IMR-90 (cell line): ENCODE measurements around the gene ENOX1. TPM values are rescaled to one million over a fixed set of nuclear protein-coding genes. Genes with fewer than 3 reads are reported as not detected.

Source experiments
- ATAC-seq: fragments of 200-7000 bp; cut with Tn5 transposase; 2 replicates; pipeline ENCODE4 v1.9.1; 2020; ENCODE audit warnings: low read depth, mild to moderate bottlenecking, moderate library complexity
- BruUV-seq: library from RNA; stranded (reverse); fragments of 400-500 nt; replicated peaks from 2 replicates; lab custom pipeline; 2021; lab: Mats Ljungman, UMichigan
- CTCF ChIA-PET: fragments of 300-600 bp; formaldehyde crosslinking; extraction: SDS; loops from one replicate; lab custom pipeline; 2021; ENCODE audit warnings: antibody characterized with exemption; lab: Yijun Ruan, JAX
- POLR2A ChIA-PET: fragments of 300-600 bp; sonication (Branson Sonifier 250); formaldehyde crosslinking; loops from one replicate; lab custom pipeline; 2022; ENCODE audit warnings: antibody characterized with exemption; ENCODE audit not compliant: unreplicated experiment; lab: Charles Lee
- DNase-seq: peaks from one replicate; pipeline ENCODE4 v3.0.0; 2013
- H2AFZ ChIP-seq: replicated peaks from 2 replicates; pipeline ENCODE3; 2013; ENCODE audit warnings: low read length, mild to moderate bottlenecking; ENCODE audit not compliant: poor library complexity
- H2AK5ac ChIP-seq: 2 replicates; pipeline ENCODE4 v1.6.1; 2013; ENCODE audit warnings: low read depth, low read length, inconsistent platforms
- H2AK9ac ChIP-seq: replicated peaks from 2 replicates; pipeline ENCODE3; 2013; ENCODE audit warnings: mild to moderate bottlenecking, low read depth, low read length, moderate library complexity; ENCODE audit not compliant: poor library complexity
- H2BK120ac ChIP-seq: 2 replicates; pipeline ENCODE4 v1.6.1; 2013; ENCODE audit warnings: low read depth, low read length, inconsistent platforms
- H2BK15ac ChIP-seq: 3 replicates; pipeline ENCODE4 v1.6.1; 2013; ENCODE audit warnings: low read depth, low read length, inconsistent platforms
- H2BK20ac ChIP-seq: 2 replicates; pipeline ENCODE4 v1.6.1; 2013; ENCODE audit warnings: low read depth, mild to moderate bottlenecking, inconsistent platforms, low read length, moderate library complexity
- H2BK5ac ChIP-seq: 2 replicates; pipeline ENCODE4 v1.6.1; 2013; ENCODE audit warnings: mild to moderate bottlenecking, low read depth, low read length, inconsistent platforms; ENCODE audit not compliant: poor library complexity, severe bottlenecking
- H3K14ac ChIP-seq: replicated peaks from 2 replicates; pipeline ENCODE4 v1.6.1; 2013; ENCODE audit warnings: low read depth, low read length, inconsistent platforms
- H3K18ac ChIP-seq: 2 replicates; pipeline ENCODE4 v1.6.1; 2013; ENCODE audit warnings: low read depth, low read length, control low read depth
- H3K23ac ChIP-seq: 2 replicates; pipeline ENCODE4 v1.6.1; 2013; ENCODE audit warnings: low read depth, low read length, inconsistent platforms
- H3K27ac ChIP-seq: 2 replicates; pipeline ENCODE4 v1.5.1; 2013; ENCODE audit warnings: mild to moderate bottlenecking, control low read depth, low read length; ENCODE audit not compliant: insufficient read depth
- H3K27me3 ChIP-seq: 2 replicates; pipeline ENCODE4 v1.6.1; 2013; ENCODE audit warnings: low read length; ENCODE audit not compliant: control insufficient read depth, insufficient read depth
- H3K36me3 ChIP-seq: 2 replicates; pipeline ENCODE4 v1.6.1; 2013; ENCODE audit warnings: low read length, mixed read lengths; ENCODE audit not compliant: control insufficient read depth, insufficient read depth
- H3K4ac ChIP-seq: 2 replicates; pipeline ENCODE4 v1.6.1; 2013; ENCODE audit warnings: low read depth, low read length, inconsistent platforms
- H3K4me1 ChIP-seq: 2 replicates; pipeline ENCODE4 v1.6.1; 2013; ENCODE audit warnings: low read length, mixed read lengths; ENCODE audit not compliant: control insufficient read depth, insufficient read depth
- H3K4me2 ChIP-seq: 2 replicates; pipeline ENCODE4 v1.6.1; 2013; ENCODE audit warnings: low read depth, mild to moderate bottlenecking, control low read depth, low read length, moderate library complexity
- H3K4me3 ChIP-seq: 2 replicates; pipeline ENCODE4 v1.5.1; 2013; ENCODE audit warnings: low read depth, mild to moderate bottlenecking, control low read depth, low read length, moderate library complexity; ENCODE audit not compliant: insufficient read depth
- H3K56ac ChIP-seq: 2 replicates; pipeline ENCODE4 v1.6.1; 2013; ENCODE audit warnings: low read length, inconsistent platforms; ENCODE audit not compliant: insufficient read depth; ENCODE audit errors: extremely low read depth
- H3K79me1 ChIP-seq, 2 experiments: 2 replicates each; pipeline ENCODE4 v1.6.1; 2013; ENCODE audit warnings: low read length in 2 of 2, inconsistent platforms in 1 of 2, low read depth in 1 of 2
- H3K9ac ChIP-seq: 2 replicates; pipeline ENCODE4 v1.6.1; 2013; ENCODE audit warnings: low read depth, low read length, control low read depth
- H3K9me1 ChIP-seq: 2 replicates; pipeline ENCODE4 v1.6.1; 2013; ENCODE audit warnings: low read length, inconsistent platforms; ENCODE audit not compliant: insufficient read depth
- H3K9me3 ChIP-seq: 2 replicates; pipeline ENCODE4 v1.6.1; 2013; ENCODE audit warnings: low read length; ENCODE audit not compliant: control insufficient read depth, insufficient read depth
- H4K20me1 ChIP-seq: 2 replicates; pipeline ENCODE4 v1.6.1; 2013; ENCODE audit warnings: low read length, inconsistent platforms; ENCODE audit not compliant: insufficient read depth
- H4K5ac ChIP-seq: 2 replicates; pipeline ENCODE4 v1.6.1; 2013; ENCODE audit warnings: mild to moderate bottlenecking, low read depth, low read length, control low read depth
- H4K8ac ChIP-seq, 2 experiments: 2 replicates each; pipeline ENCODE4 v1.6.1; 2013; ENCODE audit warnings: low read depth in 2 of 2, low read length in 2 of 2, control low read depth in 1 of 2, inconsistent platforms in 1 of 2
- H4K91ac ChIP-seq: 2 replicates; pipeline ENCODE4 v1.6.1; 2013; ENCODE audit warnings: low read depth, low read length, inconsistent platforms; ENCODE audit not compliant: insufficient read depth
- BHLHE40 ChIP-seq: fragments of 150-350 bp; IDR thresholded peaks from 2 replicates; pipeline ENCODE4 v1.6.1; 2016; ENCODE audit warnings: mild to moderate bottlenecking, low read depth, low read length
- CEBPB ChIP-seq: IDR thresholded peaks from 2 replicates; pipeline ENCODE4 v1.6.1; 2012; ENCODE audit warnings: low read depth, low read length, improper control_type of control experiment
- CHD1 ChIP-seq: IDR thresholded peaks from 2 replicates; pipeline ENCODE4 v1.6.1; 2012; ENCODE audit warnings: low read depth, low read length, improper control_type of control experiment
- CTCF ChIP-seq: conservative IDR thresholded peaks from 2 replicates; pipeline ENCODE4 v1.5.1; 2012; ENCODE audit warnings: mild to moderate bottlenecking, low read depth, low read length, improper control_type of control experiment
- ELK1 ChIP-seq: fragments of 150-350 bp; IDR thresholded peaks from 2 replicates; pipeline ENCODE4 v1.6.1; 2016; ENCODE audit warnings: low read depth, mild to moderate bottlenecking, low read length, moderate library complexity, borderline replicate concordance
- FOS ChIP-seq: fragments of 150-350 bp; IDR thresholded peaks from 2 replicates; pipeline ENCODE4 v1.6.1; 2016; ENCODE audit warnings: low read depth, low read length
- MAFK ChIP-seq: IDR thresholded peaks from 2 replicates; pipeline ENCODE4 v1.6.1; 2012; ENCODE audit warnings: low read depth, low read length, improper control_type of control experiment
- MAZ ChIP-seq: IDR thresholded peaks from 2 replicates; pipeline ENCODE4 v1.6.1; 2012; ENCODE audit warnings: low read depth, mild to moderate bottlenecking, low read length, improper control_type of control experiment, moderate library complexity, borderline replicate concordance
- MXI1 ChIP-seq: IDR thresholded peaks from 2 replicates; pipeline ENCODE4 v1.6.1; 2012; ENCODE audit warnings: low read depth, mild to moderate bottlenecking, low read length, moderate library complexity, borderline replicate concordance
- NFE2L2 ChIP-seq: fragments of 150-350 bp; IDR thresholded peaks from 2 replicates; pipeline ENCODE4 v1.6.1; 2016; ENCODE audit warnings: low read depth, mild to moderate bottlenecking, low read length
- POLR2A ChIP-seq: IDR thresholded peaks from 2 replicates; pipeline ENCODE4 v1.6.1; 2012; ENCODE audit warnings: mild to moderate bottlenecking, low read depth, low read length
- RAD21 ChIP-seq: IDR thresholded peaks from 2 replicates; pipeline ENCODE4 v1.6.1; 2012; ENCODE audit warnings: low read length, improper control_type of control experiment
- RCOR1 ChIP-seq: IDR thresholded peaks from 2 replicates; pipeline ENCODE4 v1.6.1; 2012; ENCODE audit warnings: mild to moderate bottlenecking, low read length, improper control_type of control experiment; ENCODE audit not compliant: insufficient replicate concordance
- RFX5 ChIP-seq: IDR thresholded peaks from 2 replicates; pipeline ENCODE4 v1.8.0; 2012; ENCODE audit warnings: low read depth, mild to moderate bottlenecking, low read length, moderate library complexity
- SMC3 ChIP-seq: fragments of 150-350 bp; IDR thresholded peaks from 2 replicates; pipeline ENCODE4 v1.6.1; 2016; ENCODE audit warnings: low read depth, mild to moderate bottlenecking, antibody characterized with exemption, low read length, moderate library complexity
- USF2 ChIP-seq: fragments of 150-350 bp; IDR thresholded peaks from 2 replicates; pipeline ENCODE4 v1.6.1; 2017; ENCODE audit warnings: mild to moderate bottlenecking, antibody characterized with exemption, low read length, low read depth
- WGBS, 2 experiments: methylation state at CpG; one replicate each; pipeline versions ENCODE4 v1.1.5 to v1.1.7; 2013; ENCODE audit warnings: missing lambda C conversion rate in 2 of 2; ENCODE audit not compliant: insufficient read length in 1 of 2; ENCODE audit errors: extremely low coverage in 2 of 2; 5-methylcytosine and 5-hydroxymethylcytosine counted together
- dilution Hi-C: fragments of 300-500 bp; cut with HindIII; formaldehyde crosslinking; loops from one replicate; pipeline ENCODE4 v1.14.3; 2018; ENCODE audit warnings: low sequenced_read_pairs; ENCODE audit not compliant: unreplicated experiment
- in situ Hi-C: fragments of 300-500 bp; cut with MboI; formaldehyde crosslinking; loops from 3 replicates; pipeline ENCODE4 v1.14.3; 2019; ENCODE audit warnings: low sequenced_read_pairs, inconsistent platforms, mixed read lengths
- intact Hi-C: fragments of 100-400 bp; cut with micrococcal nuclease; formaldehyde crosslinking; loops from 2 replicates; pipeline ENCODE4 v1.10.0; 2022
- polyA plus RNA-seq, 3 experiments: library from polyadenylated mRNA; depleted of rRNA; stranded (reverse); fragments of >200 nt; gene quantifications; 2 replicates each; pipeline ENCODE4 v1.2.3, GENCODE V29; 2012; ENCODE audit warnings: low replicate concordance in 1 of 3
- total RNA-seq: library from RNA; depleted of rRNA; stranded (reverse); fragments of >200 nt; gene quantifications from 2 replicates; pipeline ENCODE4 v1.2.3, GENCODE V29; 2012

The ENOX1 gene
- total and polyA plus RNA-seq, 2 of the 4 experiments (the other 2 are of a cell fraction): 0.99 to 1.3 TPM

DNA sequence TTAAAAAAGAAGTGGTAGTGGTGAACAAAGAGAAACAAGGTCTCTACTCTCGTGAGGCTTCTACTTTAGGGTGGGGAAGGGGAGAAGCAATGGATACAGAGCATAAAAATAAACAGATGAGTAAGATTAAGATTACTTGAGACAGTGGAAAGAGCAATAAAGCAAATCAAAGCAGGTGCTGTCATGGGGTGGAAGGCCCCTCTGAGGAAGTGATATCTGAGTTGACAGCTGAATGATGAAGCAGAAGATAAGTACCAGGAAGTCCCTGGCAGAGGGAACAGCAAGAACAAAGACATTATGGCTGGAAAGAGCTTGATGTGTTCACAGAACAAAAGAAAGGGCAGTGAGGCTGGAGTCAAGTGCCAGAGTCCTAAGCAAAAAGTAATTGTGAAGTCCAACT is 221.8 kb downstream of the ENOX1 start:
- no CpG with 5 or more reads among the region's 1 CpG for WGBS, 2 experiments
- Histone ChIP-seq H2AK9ac (no peak overlapping the region), H4K20me1 (no peaks in the 10 kb centered on the region), H3K36me3 (no peaks in the 10 kb centered on the region), H3K56ac (no peak overlapping the region), H3K4me1 (peaks cover 5% of the 10 kb centered on the region; the same call in 1 of the 2 replicates), H2BK5ac (no peak overlapping the region), H4K91ac (no peak overlapping the region), H4K8ac (no peak overlapping the region), H3K79me1 (no peaks in the 10 kb centered on the region), H3K9me3 (no peaks in the 10 kb centered on the region), H2AK5ac (no peak overlapping the region), H2BK15ac (no peak overlapping the region), H3K14ac (no peak overlapping the region), H3K4me2 (no peak overlapping the region), H3K23ac (no peak overlapping the region), H2BK120ac (no peak overlapping the region; the same call in 1 of the 2 replicates), H3K9ac (no peak overlapping the region), H3K18ac (no peak overlapping the region; the same call in 1 of the 2 replicates), H4K5ac (no peak overlapping the region; the same call in 1 of the 2 replicates), H3K4me3 (no peak overlapping the region), H3K9me1 (no peaks in the 10 kb centered on the region), H2BK20ac (no peak overlapping the region), H3K4ac (no peak overlapping the region), H3K27me3 (no peaks in the 10 kb centered on the region; the same call in 1 of the 2 replicates), H2AFZ (no peak overlapping the region), H3K27ac (no peak overlapping the region)
- POLR2A ChIA-PET: no interaction called here
- ATAC-seq (no peak), DNase-seq (no peak)
- intact Hi-C loops: loop anchor here (10.0 kb wide), 2 partner anchors 220 to 310 kb away; partner anchors contain the start of genes CCDC122, ENOX1 and LACC1
- TF ChIP-seq SMC3 (no peak), CTCF (no peak), MAZ (no peak), RFX5 (no peak), ELK1 (no peak), RCOR1 (no peak), POLR2A (no peak), MXI1 (no peak), RAD21 (no peak), CHD1 (no peak), USF2 (no peak), NFE2L2 (no peak), BHLHE40 (no peak), CEBPB (no peak), FOS (no peak), MAFK (no peak)
- dilution Hi-C loops: no loop called here
- CTCF ChIA-PET: no interaction called here
- in situ Hi-C loops: no loop called here
- BruUV-seq: no TSS peak
